Keratinocyte (primary cell): ENCODE data around the gene HOXB6. TPM values are rescaled to one million over a fixed set of nuclear protein-coding genes. Genes with fewer than 3 reads are reported as not detected.
A peak's percentile ranks its signal among the peaks of the same experiment; 100 is the strongest.

Experiments
- DNase-seq: peaks from one replicate; pipeline ENCODE4 v3.0.0-alpha.2; 2011; ENCODE audit warnings: low read depth, missing footprints, low spot score
- FAIRE-seq: peaks from 2 replicates; lab custom pipeline; 2011; peaks lifted over from hg19 to GRCh38; lab: Jason Lieb, UNC
- H2AFZ ChIP-seq: 2 replicates; pipeline ENCODE4 v1.6.0; 2012; ENCODE audit warnings: low read length, control low read depth, inconsistent platforms; ENCODE audit not compliant: control insufficient read depth
- H3K27ac ChIP-seq: 2 replicates; pipeline ENCODE4 v1.5.1; 2011; ENCODE audit warnings: low read length; ENCODE audit not compliant: control insufficient read depth, insufficient read depth
- H3K27me3 ChIP-seq: 3 replicates; pipeline ENCODE4 v1.6.0; 2011; ENCODE audit warnings: low read length; ENCODE audit not compliant: control insufficient read depth, insufficient read depth; ENCODE audit errors: extremely low read depth
- H3K36me3 ChIP-seq, 2 experiments: 2 replicates in 1 of 2; 3 replicates in 1 of 2; pipeline ENCODE4 v1.5.1; 2011; ENCODE audit warnings: low read length in 2 of 2, mild to moderate bottlenecking in 1 of 2; ENCODE audit not compliant: control insufficient read depth in 2 of 2, insufficient read depth in 2 of 2; ENCODE audit errors: extremely low read depth in 1 of 2
- H3K4me1 ChIP-seq: 3 replicates; pipeline ENCODE4 v1.5.1; 2011; ENCODE audit warnings: low read length; ENCODE audit not compliant: control insufficient read depth, insufficient read depth; ENCODE audit errors: extremely low read depth
- H3K4me2 ChIP-seq: 3 replicates; pipeline ENCODE4 v1.6.0; 2011; ENCODE audit warnings: low read depth, low read length; ENCODE audit not compliant: control insufficient read depth, insufficient read depth; ENCODE audit errors: extremely low read depth
- H3K4me3 ChIP-seq, 3 experiments: fragments of 200-600 bp in 1 of 3; sonication (generic) in 1 of 3; 2 replicates in 2 of 3; 3 replicates in 1 of 3; pipeline ENCODE4 v1.5.1; 2011 to 2016; ENCODE audit warnings: low read length in 3 of 3, mild to moderate bottlenecking in 3 of 3, control low read depth in 2 of 3, inconsistent platforms in 1 of 3, low read depth in 1 of 3, mixed read lengths in 1 of 3, mixed run types in 1 of 3, moderate library complexity in 1 of 3; ENCODE audit not compliant: control insufficient read depth in 2 of 3, insufficient read depth in 2 of 3; ENCODE audit errors: extremely low read depth in 1 of 3
- H3K79me2 ChIP-seq: 2 replicates; pipeline ENCODE4 v1.6.0; 2012; ENCODE audit warnings: low read length; ENCODE audit not compliant: control insufficient read depth, insufficient read depth
- H3K9ac ChIP-seq: 3 replicates; pipeline ENCODE4 v1.6.0; 2011; ENCODE audit warnings: low read length; ENCODE audit not compliant: control insufficient read depth, insufficient read depth; ENCODE audit errors: extremely low read depth
- H3K9me1 ChIP-seq: 3 replicates; pipeline ENCODE4 v1.6.0; 2011; ENCODE audit warnings: low read length; ENCODE audit not compliant: control insufficient read depth, insufficient read depth; ENCODE audit errors: extremely low read depth
- H3K9me3 ChIP-seq: 2 replicates; pipeline ENCODE4 v1.5.1; 2012; ENCODE audit warnings: low read depth, low read length; ENCODE audit not compliant: control insufficient read depth
- H4K20me1 ChIP-seq: 3 replicates; pipeline ENCODE4 v1.6.0; 2011; ENCODE audit warnings: low read length; ENCODE audit not compliant: control insufficient read depth, insufficient read depth; ENCODE audit errors: extremely low read depth
- EZH2 ChIP-seq: IDR thresholded peaks from one replicate; pipeline ENCODE4 v1.6.1; 2012; ENCODE audit warnings: inconsistent platforms, mild to moderate bottlenecking, low read length, moderate library complexity
- dilution Hi-C: fragments of 300-500 bp; cut with MboI; formaldehyde crosslinking; loops from one replicate; pipeline ENCODE4 v1.7.0; 2020; ENCODE audit warnings: low sequenced_read_pairs; ENCODE audit not compliant: extremely low pct_ligation_motif_present
- polyA plus RNA-seq, 5 experiments: library from polyadenylated mRNA; depleted of rRNA in 3 of 5; stranded (reverse) in 3 of 5; stranded (forward) in 1 of 5; unstranded in 1 of 5; fragments of >200 nt; gene quantifications; 1 replicate in 1 of 5; 2 replicates in 3 of 5; 3 replicates in 1 of 5; pipeline versions ENCODE4 v1.2.1 to v1.2.3, GENCODE V29; 2011 to 2012; ENCODE audit warnings: missing spikeins in 2 of 5, low read depth in 1 of 5, low replicate concordance in 1 of 5
- TF ChIP-seq, protein P1 (sequence below), 3 experiments: IDR thresholded peaks in 1 of 3; conservative IDR thresholded peaks in 1 of 3; optimal IDR thresholded peaks in 1 of 3; 2 replicates in 2 of 3; 3 replicates in 1 of 3; pipeline versions ENCODE3 to v1.5.1; 2011; ENCODE audit warnings: low read length in 3 of 3, mild to moderate bottlenecking in 3 of 3, moderate library complexity in 2 of 3, control low read depth in 1 of 3, inconsistent platforms in 1 of 3; ENCODE audit not compliant: insufficient read depth in 2 of 3; ENCODE audit errors: extremely low read depth in 1 of 3

The HOXB6 gene
- polyA plus RNA-seq, 1 donor (not counting 4 experiments of a cell fraction or from before 2014, with no cell fraction given): 0.62 TPM

DNA sequence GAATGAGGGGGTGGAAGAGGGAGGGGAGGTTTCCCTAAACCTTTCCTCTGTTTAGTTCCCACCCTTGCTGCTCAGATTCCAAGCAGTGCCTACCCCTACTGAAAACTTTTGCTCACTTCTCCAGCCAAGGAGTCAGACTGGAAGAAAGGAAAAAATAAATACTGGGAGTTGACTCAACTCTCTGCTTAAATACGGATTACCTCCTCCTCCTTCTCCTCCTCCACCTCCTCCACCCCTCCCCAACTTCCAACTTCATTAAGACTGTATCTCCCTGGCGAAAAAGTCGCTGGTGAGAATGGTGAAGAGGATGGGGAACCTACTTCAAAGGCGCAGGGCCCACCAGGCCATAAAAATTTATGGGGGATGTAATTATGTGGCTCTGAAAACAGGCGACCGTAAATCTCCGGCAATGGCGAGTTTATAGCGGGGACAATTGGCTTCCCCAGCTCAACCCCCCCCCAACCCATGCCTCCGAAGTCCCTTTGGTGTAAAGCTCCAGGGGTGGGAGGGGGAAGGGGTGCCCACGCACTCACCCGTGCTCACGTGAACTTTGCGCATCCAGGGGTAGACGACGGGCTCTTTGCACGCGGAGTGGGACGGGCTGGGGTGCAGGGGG lies 27.3 kb downstream of the HOXB6 start:
- Histone ChIP-seq H3K4me1 (peaks cover 30% of the 10 kb centered on the region), H3K9ac (peak overlapping the region; percentile 41), H3K36me3 (peaks cover 0 to 2% of the 10 kb centered on the region in 2 experiments), H2AFZ (no peak overlapping the region), H4K20me1 (no peaks in the 10 kb centered on the region), H3K4me2 (peak overlapping the region; percentile 85), H3K27me3 (peaks cover 88% of the 10 kb centered on the region), H3K79me2 (no peaks in the 10 kb centered on the region), H3K9me3 (no peaks in the 10 kb centered on the region), H3K4me3 (peak overlapping the region; percentile 58 to 66 (median 60)), H3K9me1 (no peaks in the 10 kb centered on the region), H3K27ac (no peak overlapping the region)
- dilution Hi-C loops: no loop called here
- FAIRE-seq (no peak), DNase-seq (no peak)
- TF ChIP-seq, protein P1, sequence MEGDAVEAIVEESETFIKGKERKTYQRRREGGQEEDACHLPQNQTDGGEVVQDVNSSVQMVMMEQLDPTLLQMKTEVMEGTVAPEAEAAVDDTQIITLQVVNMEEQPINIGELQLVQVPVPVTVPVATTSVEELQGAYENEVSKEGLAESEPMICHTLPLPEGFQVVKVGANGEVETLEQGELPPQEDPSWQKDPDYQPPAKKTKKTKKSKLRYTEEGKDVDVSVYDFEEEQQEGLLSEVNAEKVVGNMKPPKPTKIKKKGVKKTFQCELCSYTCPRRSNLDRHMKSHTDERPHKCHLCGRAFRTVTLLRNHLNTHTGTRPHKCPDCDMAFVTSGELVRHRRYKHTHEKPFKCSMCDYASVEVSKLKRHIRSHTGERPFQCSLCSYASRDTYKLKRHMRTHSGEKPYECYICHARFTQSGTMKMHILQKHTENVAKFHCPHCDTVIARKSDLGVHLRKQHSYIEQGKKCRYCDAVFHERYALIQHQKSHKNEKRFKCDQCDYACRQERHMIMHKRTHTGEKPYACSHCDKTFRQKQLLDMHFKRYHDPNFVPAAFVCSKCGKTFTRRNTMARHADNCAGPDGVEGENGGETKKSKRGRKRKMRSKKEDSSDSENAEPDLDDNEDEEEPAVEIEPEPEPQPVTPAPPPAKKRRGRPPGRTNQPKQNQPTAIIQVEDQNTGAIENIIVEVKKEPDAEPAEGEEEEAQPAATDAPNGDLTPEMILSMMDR (optimal IDR thresholded peaks at IDR 0.05 in 1 of 3, IDR thresholded peaks at IDR 0.05 in 1 of 3, conservative IDR thresholded peaks at IDR 0.05 in 1 of 3; ENCODE audit: extremely low read depth in 1 of 3, insufficient read depth in 2 of 3, low read length in 3 of 3): no peak
- TF ChIP-seq EZH2: no peak

GRCh38 chr17:48576479-48577309 lies 28.1 kb downstream of the HOXB6 start:
- H3K79me2 ChIP-seq: no peaks in the 10 kb centered on the region
- peak overlapping the region; percentile 41 for H3K9ac ChIP-seq
- TF ChIP-seq EZH2: peak; percentile 23
- TF ChIP-seq, protein P1 (optimal IDR thresholded peaks at IDR 0.05 in 1 of 3, IDR thresholded peaks at IDR 0.05 in 1 of 3, conservative IDR thresholded peaks at IDR 0.05 in 1 of 3; ENCODE audit: extremely low read depth in 1 of 3, insufficient read depth in 2 of 3, low read length in 3 of 3): no peak
- H3K4me3 ChIP-seq: peak overlapping the region; percentile 58 to 66 (median 60)
- H3K27me3 ChIP-seq: peaks cover 87% of the 10 kb centered on the region
- peaks cover 25% of the 10 kb centered on the region for H3K4me1 ChIP-seq
- H3K9me3 ChIP-seq: no peaks in the 10 kb centered on the region
- no peak overlapping the region for H3K27ac ChIP-seq
- H3K4me2 ChIP-seq: peak overlapping the region; percentile 85
- dilution Hi-C loops: no loop called here
- no peak overlapping the region for H2AFZ ChIP-seq
- DNase-seq (no peak), FAIRE-seq (peak; percentile 5)
- H3K9me1 ChIP-seq: no peaks in the 10 kb centered on the region
- H4K20me1 ChIP-seq: no peaks in the 10 kb centered on the region
- peaks cover 0 to 2% of the 10 kb centered on the region in 2 experiments for H3K36me3 ChIP-seq
